22Rv1 (cell line): ENCODE results near the gene KIAA1549.

Source experiments
- CTCF ChIP-seq: fragments of 450-650 bp; IDR thresholded peaks from 2 replicates; pipeline ENCODE4 v1.5.1; 2017; ENCODE audit warnings: mild to moderate bottlenecking
- ZFX ChIP-seq: fragments of 450-650 bp; IDR thresholded peaks from 2 replicates; pipeline ENCODE4 v1.6.1; 2017; ENCODE audit warnings: antibody characterized with exemption, borderline replicate concordance

GRCh38 chr7:138932870-138933269 is 48.3 kb downstream of the KIAA1549 start:
- TF ChIP-seq CTCF (no peak), ZFX (no peak)
